Measurements from ENCODE around the gene MBD6.

- TF ChIP-seq CTCF (conservative IDR thresholded peaks at IDR 0.05; ENCODE audit: low read length) (no peak), EZH2phosphoT487 (IDR thresholded peaks at IDR 0.05; ENCODE audit: borderline replicate concordance, low read depth, low read length) (no peak)
Observed at GRCh38 chr12:57534991-57535543, 12.4 kb downstream of the MBD6 start.

Measured in OCI-LY7 (cell line).